ENCODE data around the gene ANKRD33B.
"Not testable (repeated sequence)": the region's sequence is repeated elsewhere in the genome, so short reads cannot be mapped to it uniquely, and the experiment has no call there.

ANKRD33B gene

DNA sequence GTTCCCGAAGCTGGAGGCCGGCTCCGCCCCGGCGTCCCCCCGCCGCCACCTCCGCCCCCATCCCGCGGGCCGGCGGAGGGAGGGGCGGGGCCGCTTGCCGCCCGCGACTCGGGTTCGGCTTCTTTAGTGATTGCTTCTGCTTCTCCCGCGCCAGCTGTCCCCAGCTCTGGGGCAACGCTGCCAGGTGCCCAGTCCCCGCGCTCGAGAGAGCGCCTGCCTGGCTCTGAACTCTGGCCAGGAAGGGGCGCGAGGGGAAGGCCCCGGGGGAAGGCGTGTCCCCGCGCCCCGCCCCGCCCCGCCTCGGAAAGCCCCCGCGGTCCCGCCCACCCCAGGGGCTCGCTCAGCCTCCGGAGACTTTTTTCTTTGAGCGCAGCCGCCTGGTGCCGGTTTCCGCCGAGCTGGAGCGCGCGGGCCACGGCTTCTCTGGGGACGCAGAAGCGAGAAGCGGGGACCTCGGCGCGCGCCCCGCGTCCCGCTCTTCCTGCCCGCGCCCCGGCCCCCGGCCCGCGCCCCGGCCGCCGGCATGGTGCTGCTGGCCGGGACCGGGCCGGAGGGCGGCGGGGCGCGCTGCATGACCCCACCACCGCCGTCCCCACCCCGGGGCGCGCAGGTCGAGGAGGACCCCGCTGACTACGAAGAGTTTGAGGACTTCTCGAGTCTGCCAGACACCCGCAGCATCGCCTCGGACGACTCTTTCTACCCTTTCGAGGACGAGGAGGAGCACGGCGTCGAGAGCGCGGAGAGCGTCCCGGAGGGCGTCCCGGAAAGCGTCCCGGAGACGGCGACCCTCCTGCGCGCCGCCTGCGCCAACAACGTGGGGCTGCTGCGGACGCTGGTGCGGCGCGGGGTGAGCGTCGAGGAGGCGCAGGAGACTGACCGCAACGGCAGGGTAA, at the start of gene ANKRD33B:
Gene ANKRD33B (plus strand): TSS at position 126 of the 893 bp plus-strand sequence. CDS start 398 bp downstream, at position 524.
- DNase-seq (ENCODE audit: low read depth, low spot score): peak; percentile 91

DNA sequence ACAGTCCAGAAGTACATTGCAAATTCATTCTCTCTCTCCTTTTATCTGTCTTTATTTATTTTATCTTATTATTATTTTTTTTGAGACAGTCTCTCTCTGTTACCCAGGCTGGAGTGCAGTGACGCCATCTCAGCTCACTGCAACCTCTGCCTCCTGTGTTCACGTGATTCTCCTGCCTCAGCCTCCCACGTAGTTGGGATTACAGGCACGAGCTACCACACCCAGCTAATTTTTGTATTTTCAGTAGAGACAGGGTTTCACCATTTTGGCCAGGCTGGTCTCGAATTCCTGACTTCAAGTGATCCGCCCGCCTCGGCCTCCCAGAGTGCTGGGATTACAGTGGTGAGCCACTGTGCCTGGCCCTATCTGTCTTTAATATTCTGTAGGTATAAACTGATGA, 49.3 kb upstream of the ANKRD33B start:
- DNase-seq (ENCODE audit: low read depth, low spot score): not testable (repeated sequence)

DNA sequence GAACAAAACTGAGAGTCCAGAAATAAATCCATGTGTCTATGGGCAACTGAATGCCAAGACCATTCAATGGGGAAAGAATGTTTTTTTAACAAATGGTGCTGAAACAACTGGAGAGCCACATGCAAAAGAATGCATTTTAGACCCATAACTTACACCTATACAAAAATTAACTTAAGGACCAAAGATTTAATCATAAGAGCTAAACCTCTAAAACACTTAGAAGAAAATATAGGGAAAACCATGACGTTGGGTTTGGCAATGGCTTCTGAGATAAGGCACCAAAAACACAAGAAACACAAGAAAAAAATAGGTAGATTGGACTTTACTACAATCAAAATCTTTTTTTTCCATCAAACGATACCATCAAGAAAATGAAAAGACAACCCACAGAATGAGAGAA, 48.4 kb upstream of the ANKRD33B start:
- no peak for DNase-seq (ENCODE audit: low read depth, low spot score)

DNA sequence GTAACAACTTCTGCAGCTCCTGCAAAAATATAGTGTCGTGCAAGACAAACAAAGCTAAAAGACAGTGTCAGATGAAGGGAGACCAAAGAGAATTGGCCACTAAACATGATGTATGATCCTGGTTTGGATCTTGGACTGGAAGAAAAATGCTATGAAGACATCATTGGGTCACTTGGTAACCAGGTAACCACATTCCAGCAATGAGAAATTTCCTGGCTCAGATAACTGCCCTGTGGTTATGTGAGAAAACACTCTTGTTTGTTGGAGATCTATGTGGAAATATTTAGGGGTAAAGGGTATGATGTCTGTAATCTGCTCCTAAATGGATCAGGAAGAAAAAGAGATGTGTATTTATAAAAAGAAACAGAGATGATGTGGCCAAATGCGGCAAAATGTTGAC, 45.5 kb upstream of the ANKRD33B start:
- DNase-seq (ENCODE audit: low read depth, low spot score): peak; percentile 86

DNA sequence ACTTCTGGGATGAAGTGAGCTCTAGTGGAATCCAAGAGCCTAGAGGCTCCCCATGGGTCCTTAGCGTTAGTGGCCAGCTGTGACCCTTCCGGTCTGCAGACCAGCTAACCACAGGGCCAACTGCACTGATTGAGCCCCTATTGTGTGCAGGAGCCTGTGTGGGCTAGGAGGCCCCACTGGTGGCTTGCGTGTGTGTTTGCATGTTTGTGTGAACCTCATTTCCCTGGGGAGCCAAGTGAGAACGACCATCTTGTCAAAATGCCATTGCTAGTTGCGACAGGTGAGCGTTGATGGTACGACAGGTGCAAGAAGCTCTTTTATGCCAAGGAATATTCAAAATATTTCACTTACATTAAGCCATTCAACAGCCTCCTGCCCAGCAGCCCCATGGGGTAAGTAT, 44.1 kb upstream of the ANKRD33B start:
- no peak for DNase-seq (ENCODE audit: low read depth, low spot score)

DNA sequence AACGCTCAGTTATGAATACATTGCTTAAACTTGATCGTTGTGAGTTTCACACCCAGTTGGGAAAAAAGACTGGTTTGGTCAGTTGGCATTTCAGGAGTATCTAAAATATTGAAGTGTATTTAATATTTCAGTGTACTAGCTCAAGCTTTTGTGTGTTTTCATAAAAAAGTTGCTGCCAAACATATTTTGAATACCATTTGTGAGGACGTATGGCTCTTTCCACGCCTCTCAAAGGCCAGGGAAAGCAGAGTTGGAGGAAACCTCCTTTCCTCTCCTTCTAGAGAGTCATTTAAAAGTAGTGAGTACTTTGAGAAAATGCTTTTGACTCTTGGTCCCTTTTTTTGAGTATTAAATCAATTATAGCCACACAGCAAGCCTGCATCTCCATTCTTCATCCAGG, 43.2 kb upstream of the ANKRD33B start:
- no peak for DNase-seq (ENCODE audit: low read depth, low spot score)

DNA sequence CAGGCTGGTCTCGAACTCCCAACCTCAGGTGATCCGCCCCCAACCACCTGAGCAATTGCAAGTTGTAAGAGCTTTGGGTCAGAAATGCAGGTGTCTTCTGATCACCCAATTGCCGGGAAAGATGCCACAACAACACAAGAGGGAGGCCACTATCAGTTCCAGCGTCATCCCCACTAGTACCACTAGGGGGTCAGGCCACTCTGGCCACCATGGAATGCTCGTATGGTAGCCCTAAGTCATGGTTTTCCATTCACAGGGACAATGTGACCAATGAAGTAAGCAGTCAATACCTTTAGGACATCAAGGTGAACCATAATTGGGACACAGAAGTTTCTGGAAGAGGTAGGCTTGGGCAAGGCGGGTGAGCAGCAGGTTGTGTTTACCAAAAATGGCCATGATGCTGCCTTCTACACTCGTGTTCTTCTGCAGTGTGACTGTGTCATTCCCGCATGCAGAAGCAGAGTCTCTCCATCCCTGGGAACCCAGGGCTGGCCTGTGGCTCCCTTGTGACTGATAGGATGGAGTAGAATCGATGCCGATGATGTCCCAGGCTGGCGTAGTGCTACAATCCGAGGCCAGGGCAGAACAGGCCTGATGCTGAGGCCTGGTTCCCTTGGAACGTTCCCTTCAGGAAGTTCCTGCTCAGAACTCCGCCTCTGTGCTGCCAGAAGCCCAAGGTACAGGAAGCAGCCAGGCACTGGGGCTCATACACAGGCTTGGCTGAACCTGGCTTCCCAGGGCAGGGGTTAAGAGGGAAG, 42.2 kb upstream of the ANKRD33B start:
- no peak for DNase-seq (ENCODE audit: low read depth, low spot score)

DNA sequence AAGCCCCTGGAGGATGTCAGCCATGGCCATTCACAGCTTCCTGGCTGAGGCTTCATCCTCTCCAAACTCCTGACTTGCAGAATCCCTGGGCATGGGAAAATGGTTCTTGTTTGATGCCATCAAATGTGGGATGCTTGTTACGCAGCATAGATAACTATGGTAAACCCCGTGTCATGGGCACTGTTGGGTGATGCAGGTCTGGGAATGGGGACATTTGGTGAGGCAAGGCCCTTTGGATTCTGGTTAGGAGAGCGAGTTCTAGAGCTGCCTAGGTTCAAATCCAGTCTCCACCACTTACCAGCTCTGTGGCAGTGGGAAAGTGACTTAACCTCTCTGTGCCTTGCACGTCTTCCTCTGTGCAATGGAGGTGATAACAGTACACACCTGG, 41.7 kb upstream of the ANKRD33B start:
- no peak for DNase-seq (ENCODE audit: low read depth, low spot score)

DNA sequence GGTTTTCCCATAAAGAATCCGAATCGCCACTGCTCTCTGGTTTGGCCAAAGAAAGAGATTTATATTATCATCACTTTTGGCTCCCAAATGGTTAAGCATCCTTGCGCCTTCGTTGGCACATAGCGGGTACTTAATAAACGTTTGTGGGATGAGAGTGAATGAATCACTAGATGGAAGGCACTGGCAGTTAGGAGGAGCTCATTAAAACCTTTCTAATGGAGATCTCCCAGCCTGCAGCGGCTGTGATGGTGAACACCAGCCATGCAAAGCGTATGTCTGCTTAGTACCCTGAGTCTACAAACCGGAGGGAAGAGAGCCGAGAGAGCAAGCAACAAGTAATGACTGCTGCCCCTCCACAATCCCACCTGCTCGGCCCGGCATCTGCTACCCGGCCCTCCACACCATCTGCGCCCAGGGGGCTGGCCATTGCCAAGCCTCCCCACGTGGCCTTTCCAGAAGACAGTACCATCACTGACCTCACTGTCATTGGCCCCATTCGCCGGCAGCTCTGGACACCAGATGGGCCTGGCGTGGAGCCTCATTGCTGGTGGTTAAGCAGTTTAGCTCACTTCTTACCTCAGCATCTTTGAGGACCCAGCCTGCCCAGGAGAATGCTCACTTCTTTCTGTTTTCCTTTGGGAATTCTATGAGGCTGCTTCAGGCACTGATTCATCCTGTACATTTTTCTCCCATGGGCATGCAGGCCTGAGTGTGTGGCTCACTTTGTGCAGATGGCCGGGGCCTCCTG, 39.3 kb upstream of the ANKRD33B start:
- peak; percentile 85 for DNase-seq (ENCODE audit: low read depth, low spot score)

DNA sequence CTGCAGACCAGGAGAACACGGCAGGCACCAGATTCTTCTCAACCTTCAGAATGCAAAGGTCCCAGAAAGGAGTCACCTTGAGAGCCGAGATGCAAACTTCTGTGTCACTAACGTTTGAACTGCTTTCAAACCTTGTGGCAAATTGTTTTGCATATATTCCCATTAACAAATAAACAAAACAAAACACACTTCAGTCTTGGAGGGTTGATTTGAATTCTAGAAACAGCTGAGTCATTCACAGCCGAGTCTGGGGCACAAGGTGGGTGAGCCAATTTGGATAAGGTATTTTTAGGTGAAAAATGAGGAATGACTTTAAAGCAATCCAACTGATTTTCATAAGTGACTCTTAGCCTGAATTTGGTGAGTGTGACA, 38.8 kb upstream of the ANKRD33B start:
- DNase-seq (ENCODE audit: low read depth, low spot score): no peak

DNA sequence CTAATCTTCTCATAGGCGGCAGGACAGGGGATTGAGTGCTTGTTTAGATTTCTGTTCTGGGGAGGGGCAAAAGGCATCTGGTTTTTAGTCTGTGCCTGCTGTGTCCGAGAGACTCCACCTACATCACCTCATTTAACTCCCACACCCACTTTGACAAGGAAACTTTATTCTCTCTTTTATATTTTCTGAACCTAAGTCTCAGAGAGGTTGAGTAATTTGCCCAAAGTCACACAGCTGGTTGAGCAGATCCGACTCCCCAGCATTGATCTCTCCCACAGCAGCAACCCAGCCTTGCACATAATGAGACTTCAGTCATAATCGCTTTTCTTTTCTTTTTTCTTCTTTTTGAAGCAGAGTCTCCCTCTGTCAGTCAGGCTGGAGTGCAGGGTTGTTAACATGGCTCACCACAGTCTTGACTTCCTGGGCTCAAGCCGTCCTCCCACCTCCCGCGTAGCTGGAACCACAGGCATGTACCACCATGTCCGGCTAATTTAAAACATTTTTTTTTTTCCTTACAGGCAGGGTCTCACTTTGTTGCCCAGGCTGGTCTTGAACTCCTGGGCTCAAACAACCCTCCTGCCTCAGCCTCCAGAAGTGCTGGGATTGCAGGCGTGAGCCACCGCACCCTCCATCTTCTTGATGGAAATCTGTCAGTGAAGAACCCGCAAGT, 36.5 kb upstream of the ANKRD33B start:
- DNase-seq (ENCODE audit: low read depth, low spot score): peak; percentile 74

DNA sequence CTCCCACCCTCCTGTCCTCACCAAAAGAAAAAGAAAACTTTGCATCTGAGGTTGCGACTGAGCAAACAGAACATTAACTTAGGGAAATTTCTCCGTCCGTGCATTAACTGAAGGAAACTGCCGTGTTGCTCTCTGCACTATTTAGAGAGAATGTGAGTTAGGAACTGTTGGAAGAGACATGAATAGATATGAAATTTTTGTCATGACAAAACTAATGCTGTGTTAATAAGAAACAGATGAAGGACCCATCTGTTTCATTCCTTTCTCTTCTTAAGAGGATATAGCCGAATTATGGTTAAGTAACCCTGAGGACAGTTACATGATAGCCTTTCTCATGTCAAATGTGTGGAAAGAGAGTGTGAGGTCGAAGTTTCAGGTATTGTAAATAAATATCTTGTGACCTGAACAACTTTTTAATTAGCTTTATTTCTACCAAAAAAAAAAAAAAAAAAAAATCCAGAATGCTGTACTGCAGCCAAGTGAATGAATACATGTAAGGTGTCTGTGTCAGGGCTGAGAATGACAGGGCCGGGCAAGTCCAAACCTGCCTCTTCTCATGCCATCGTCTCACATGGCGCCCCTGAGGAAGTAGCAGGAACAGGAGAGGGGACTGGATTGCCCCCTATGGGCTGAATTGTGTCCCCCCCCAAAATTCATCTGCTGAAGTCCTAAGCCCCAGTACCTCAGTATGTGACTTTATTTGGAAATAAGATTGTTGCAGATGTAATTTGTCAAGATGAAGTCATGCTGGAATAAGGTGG, 35.6 kb upstream of the ANKRD33B start:
- peak; percentile 35 for DNase-seq (ENCODE audit: low read depth, low spot score)

DNA sequence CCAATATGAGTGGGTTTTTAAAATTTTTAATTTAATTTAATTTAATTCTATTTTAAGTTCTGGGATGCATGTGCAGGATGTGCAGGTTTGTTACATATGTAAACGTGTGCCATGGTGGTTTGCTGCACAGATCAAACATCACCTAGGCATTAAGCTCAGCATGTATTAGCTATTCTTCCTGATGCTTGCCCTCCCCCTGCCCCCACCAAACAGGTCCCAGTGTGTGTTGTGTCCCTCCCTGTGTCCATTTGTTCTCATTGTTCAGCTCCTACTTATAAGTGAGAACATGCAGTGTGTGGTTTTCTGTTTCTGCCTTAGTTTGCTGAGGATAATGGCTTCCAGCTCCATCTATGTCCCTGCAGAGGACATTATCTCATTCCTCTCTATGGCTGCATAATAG, 35.0 kb upstream of the ANKRD33B start:
- DNase-seq (ENCODE audit: low read depth, low spot score): no peak

DNA sequence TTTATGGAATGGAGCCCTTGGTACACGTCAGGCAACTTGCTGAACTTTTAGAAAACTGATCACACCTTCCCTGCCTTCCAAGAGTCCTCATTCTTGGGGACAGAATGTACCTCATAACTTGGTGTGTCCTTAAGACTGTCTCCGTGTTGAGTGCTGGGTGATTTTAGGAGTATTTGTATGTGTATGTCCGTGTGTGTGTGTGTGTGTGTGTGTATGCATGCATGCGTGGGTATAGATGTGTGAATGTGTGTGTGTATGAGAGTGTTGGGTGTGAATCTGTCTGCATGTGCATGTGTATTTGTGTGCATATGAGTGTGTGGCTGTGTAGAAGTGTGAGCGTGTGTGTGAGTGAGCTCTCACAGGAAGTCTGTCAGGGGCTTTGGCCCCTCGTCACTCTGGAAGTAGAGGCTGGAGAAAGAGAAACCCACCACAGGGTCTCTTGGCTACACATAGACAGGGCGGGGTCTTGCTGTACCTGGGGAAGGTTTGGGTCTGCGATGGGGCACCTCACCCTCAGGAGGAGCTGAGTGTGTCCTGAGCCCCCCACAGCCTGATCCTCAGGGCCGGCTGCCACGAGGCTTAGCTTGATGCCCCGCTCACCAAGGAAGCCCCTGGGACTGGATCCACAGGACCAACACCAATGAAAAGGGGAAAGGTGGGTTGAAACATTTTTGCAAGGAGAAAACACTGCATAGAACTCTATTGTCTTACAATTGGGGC, 33.1 kb upstream of the ANKRD33B start:
- DNase-seq (ENCODE audit: low read depth, low spot score): no peak

DNA sequence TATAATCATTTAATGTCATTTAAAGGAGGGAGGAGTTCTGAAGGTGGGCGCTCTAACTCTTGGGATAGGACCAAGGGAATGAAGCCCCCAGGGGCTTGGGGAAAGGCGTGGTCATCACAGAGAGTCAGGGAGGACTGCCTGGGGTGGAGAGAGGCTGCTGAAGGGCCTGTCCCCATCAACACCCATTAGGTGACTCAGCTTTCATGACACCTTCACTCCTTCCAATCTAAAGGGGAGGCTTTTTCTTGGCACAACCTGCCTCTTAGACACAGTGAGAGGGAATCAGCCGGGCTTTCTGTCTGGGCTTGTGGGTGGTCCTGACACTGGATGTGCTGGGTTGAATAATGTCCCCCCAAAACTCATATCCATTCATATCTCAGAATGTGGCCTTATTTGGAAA, 31.4 kb upstream of the ANKRD33B start:
- DNase-seq (ENCODE audit: low read depth, low spot score): no peak

DNA sequence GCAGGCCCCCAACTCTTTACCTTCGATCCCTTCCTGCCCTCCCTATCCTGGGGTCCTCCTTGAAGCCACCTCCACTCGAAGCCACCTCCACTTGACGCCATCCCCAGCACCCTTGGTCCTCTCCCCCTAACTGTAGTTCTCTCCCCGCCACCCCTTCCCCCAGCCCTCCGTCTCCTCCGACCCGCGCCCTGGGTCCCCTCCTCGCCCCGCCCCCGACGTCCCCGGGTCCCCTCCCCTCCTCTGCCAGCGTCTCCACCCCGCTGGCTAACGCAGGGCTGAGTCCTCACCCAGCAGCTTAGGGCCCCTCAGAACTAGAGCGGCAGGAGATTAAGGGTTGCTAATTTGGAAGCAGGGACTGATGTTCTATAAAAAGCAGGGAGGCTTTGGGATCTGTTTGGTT, 30.6 kb upstream of the ANKRD33B start:
- DNase-seq (ENCODE audit: low read depth, low spot score): peak; percentile 46

DNA sequence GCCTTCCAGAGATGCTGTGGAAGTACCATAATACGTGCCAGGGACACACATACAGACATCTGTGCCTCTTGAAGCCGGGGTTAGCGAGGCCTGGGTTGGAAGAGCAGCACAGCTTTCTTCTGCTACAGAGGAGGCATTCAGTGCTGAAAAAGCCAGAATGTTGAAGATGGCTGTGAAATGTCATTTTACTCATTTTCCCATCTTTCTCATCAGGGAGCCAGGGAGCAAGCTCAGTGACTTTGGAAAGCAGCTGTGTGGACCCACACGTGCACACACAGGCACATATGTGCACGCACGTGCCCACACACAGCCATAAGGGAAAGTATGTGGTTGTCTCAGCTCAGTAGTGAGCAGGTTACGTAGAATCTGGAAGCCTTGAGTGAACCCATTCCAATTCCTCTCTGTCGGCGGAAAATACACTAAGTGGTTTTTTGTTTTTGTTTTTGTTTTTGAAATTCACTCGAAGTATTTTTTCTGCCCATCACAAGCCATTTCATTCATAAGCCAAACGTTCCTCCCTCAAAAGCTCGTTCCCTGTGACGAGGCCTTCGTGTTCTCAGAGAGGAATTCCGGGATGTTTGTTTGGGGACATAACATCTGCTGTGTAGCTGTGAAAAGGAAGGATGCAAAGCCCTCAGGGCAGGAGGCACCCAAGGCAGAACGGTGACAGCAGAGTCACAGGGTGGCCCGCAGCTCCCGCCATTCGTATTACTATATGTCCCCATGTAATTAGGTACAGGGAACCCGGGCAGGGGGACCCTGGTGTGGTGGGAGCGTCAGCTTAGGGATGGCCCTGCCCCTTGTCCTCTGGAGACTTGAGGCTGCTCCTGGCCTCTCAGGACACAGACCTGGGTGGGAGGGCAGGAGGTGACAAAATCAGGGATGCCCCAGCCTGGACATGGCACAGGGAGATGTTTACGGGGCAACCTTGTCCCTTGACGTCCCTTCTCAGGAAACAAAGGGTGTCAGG, 29.0 kb upstream of the ANKRD33B start:
- DNase-seq (ENCODE audit: low read depth, low spot score): no peak

DNA sequence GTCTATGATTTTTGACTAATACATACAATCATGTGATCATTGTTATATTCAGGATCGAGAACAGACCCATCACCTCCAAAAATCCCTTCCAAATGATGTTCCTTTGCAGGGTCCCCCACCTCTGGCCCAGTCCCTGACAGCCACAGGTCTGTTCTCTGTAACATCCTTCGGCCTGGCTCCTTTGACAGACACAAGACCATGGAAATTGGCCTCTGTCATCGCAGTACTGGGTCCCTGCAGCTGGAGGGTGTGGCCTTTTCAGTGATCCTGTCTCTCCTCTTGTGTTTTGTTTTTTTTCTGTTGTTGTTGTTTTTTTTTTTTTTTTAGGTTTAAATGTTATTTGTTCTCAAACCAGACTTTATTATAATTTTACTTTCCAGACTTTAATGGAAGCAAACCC, 27.4 kb upstream of the ANKRD33B start:
- no peak for DNase-seq (ENCODE audit: low read depth, low spot score)

DNA sequence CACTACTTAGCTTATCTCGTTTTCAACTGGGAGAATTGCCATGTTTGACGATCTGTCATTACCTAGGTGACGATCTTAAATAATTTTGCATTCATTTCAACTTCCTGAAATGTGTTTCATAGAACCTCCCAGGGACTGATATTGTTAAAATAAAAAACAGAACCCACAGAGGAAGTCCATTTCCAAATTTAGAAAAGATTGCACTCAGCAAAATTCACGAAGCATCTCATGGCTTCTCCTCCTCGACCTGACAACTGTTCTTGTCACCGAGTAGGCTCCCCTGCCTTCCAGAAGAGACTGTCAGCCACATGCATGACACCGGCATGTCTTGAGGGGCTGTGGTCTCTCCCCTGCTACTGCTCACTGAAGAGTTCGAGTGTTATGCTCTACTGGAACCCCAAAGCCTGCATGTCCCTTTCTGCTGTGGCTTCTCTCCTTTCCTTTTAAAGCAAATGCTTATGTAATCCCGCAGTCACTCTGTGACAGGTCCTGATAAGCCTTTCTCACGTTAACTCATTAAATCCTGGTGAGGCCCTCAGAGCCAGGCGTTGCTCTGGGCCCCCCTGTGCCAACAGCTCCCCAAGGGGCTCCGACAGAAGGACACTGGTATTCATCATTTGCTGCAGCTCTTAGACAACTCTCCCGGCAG, 26.8 kb upstream of the ANKRD33B start:
- no peak for DNase-seq (ENCODE audit: low read depth, low spot score)

Measured in astrocyte of the hippocampus (primary cell).